Thoracic aorta (tissue), 2 donors: ENCODE data around the gene WFDC5. TPM values are rescaled to one million over a fixed set of nuclear protein-coding genes. Genes with fewer than 3 reads are reported as not detected.

Experiments
- ATAC-seq: fragments of 150-250 bp; one replicate; pipeline ENCODE4 v1.8.0; 2017; ENCODE audit warnings: low read depth; ENCODE audit not compliant: insufficient number of reproducible peaks, low FRiP score
- DNase-seq: peaks from one replicate; pipeline ENCODE4 v3.0.0-alpha.2; 2020; ENCODE audit warnings: low spot score
- H3K27ac ChIP-seq, 2 donors: fragments of 200-600 bp; sonication (generic); 1 replicate in 1 of 2; 2 replicates in 1 of 2; pipeline ENCODE4 v1.5.1; 2016; ENCODE audit warnings: mild to moderate bottlenecking in 2 of 2, moderate library complexity in 2 of 2
- H3K27me3 ChIP-seq: fragments of 200-600 bp; sonication (generic); replicated peaks from 2 replicates; pipeline ENCODE4 v1.6.0; 2016; ENCODE audit warnings: mild to moderate bottlenecking; ENCODE audit not compliant: insufficient read depth
- H3K36me3 ChIP-seq: fragments of 200-600 bp; sonication (generic); one replicate; pipeline ENCODE4 v1.5.1; 2016
- H3K4me1 ChIP-seq, 2 donors: fragments of 200-600 bp; sonication (generic); 1 replicate in 1 of 2; 2 replicates in 1 of 2; pipeline versions ENCODE4 v1.5.1 to v1.6.0; 2016; ENCODE audit warnings: low read depth in 2 of 2, mild to moderate bottlenecking in 1 of 2; ENCODE audit not compliant: control insufficient read depth in 1 of 2
- H3K4me3 ChIP-seq: fragments of 200-600 bp; sonication (generic); 2 replicates; pipeline ENCODE4 v1.5.1; 2016; ENCODE audit warnings: mild to moderate bottlenecking
- H3K9me3 ChIP-seq: fragments of 200-600 bp; sonication (generic); 2 replicates; pipeline ENCODE4 v1.5.1; 2016
- CTCF ChIP-seq: fragments of 200-600 bp; sonication (generic); IDR thresholded peaks from one replicate; pipeline ENCODE4 v1.5.1; 2019; ENCODE audit warnings: antibody characterized with exemption
- total RNA-seq, 2 donors: library from RNA; depleted of rRNA; stranded (reverse); fragments of >200 nt; gene quantifications; one replicate each; pipeline versions ENCODE4 v1.1.0 to v1.2.3, GENCODE V29; 2016

The WFDC5 gene
- total RNA-seq, 2 donors from 2014 or later: not detected

GRCh38 chr20:45085867-45086266 lies 29.1 kb downstream of the WFDC5 start:
- H3K36me3 ChIP-seq: peaks cover 8% of the 10 kb centered on the region
- H3K4me1 ChIP-seq: no peaks in the 10 kb centered on the region
- no peak overlapping the region for H3K4me3 ChIP-seq
- no peaks in the 10 kb centered on the region for H3K27me3 ChIP-seq
- no peak for TF ChIP-seq CTCF
- H3K9me3 ChIP-seq: no peaks in the 10 kb centered on the region
- DNase-seq (no peak), ATAC-seq (no peak)
- no peak overlapping the region for H3K27ac ChIP-seq

GRCh38 chr20:45085289-45085688 lies 29.7 kb downstream of the WFDC5 start:
- Histone ChIP-seq H3K36me3 (peaks cover 8% of the 10 kb centered on the region), H3K9me3 (no peaks in the 10 kb centered on the region), H3K27ac (no peak overlapping the region), H3K27me3 (no peaks in the 10 kb centered on the region), H3K4me1 (no peaks in the 10 kb centered on the region), H3K4me3 (no peak overlapping the region)
- TF ChIP-seq CTCF: no peak
- no peak for ATAC-seq
- DNase-seq: no peak

GRCh38 chr20:45083127-45083526 lies 31.8 kb downstream of the WFDC5 start:
- H3K4me3 ChIP-seq: no peak overlapping the region
- H3K27ac ChIP-seq: no peak overlapping the region
- no peaks in the 10 kb centered on the region for H3K4me1 ChIP-seq
- H3K27me3 ChIP-seq: no peaks in the 10 kb centered on the region
- DNase-seq (no peak), ATAC-seq (no peak)
- peaks cover 8% of the 10 kb centered on the region for H3K36me3 ChIP-seq
- no peaks in the 10 kb centered on the region for H3K9me3 ChIP-seq
- TF ChIP-seq CTCF: no peak

GRCh38 chr20:45082468-45082867 lies 32.5 kb downstream of the WFDC5 start:
- DNase-seq: no peak
- no peaks in the 10 kb centered on the region for H3K4me1 ChIP-seq
- no peak for TF ChIP-seq CTCF
- H3K36me3 ChIP-seq: peaks cover 8% of the 10 kb centered on the region
- no peak overlapping the region for H3K27ac ChIP-seq
- ATAC-seq: no peak
- H3K27me3 ChIP-seq: no peaks in the 10 kb centered on the region
- no peaks in the 10 kb centered on the region for H3K9me3 ChIP-seq
- H3K4me3 ChIP-seq: no peak overlapping the region

- Histone ChIP-seq H3K27me3 (no peaks in the 10 kb centered on the region), H3K9me3 (no peaks in the 10 kb centered on the region), H3K27ac (no peak overlapping the region), H3K4me1 (no peaks in the 10 kb centered on the region), H3K36me3 (peaks cover 19% of the 10 kb centered on the region), H3K4me3 (no peak overlapping the region)
- no peak for ATAC-seq
- TF ChIP-seq CTCF: no peak
- DNase-seq: no peak
Measured at GRCh38 chr20:45080867-45081624, 33.9 kb downstream of the WFDC5 start.
